H1 (cell line): Measurements from ENCODE around the gene RAB11A.

ENCODE experiments used
- GABPA ChIP-seq: IDR thresholded peaks from 2 replicates; pipeline ENCODE4 v1.6.1; 2011; ENCODE audit warnings: mild to moderate bottlenecking, low read length, moderate library complexity, borderline replicate concordance; ENCODE audit not compliant: insufficient read depth
- NRF1 ChIP-seq: IDR thresholded peaks from 2 replicates; pipeline ENCODE4 v1.6.1; 2011; ENCODE audit warnings: mild to moderate bottlenecking, low read depth, low read length, improper control_type of control experiment
- POLR2A ChIP-seq, 2 experiments: IDR thresholded peaks; 1 replicate in 1 of 2; 2 replicates in 1 of 2; pipeline ENCODE4 v1.6.1; 2011; ENCODE audit warnings: low read depth in 2 of 2, low read length in 2 of 2, mild to moderate bottlenecking in 2 of 2; ENCODE audit errors: control extremely low read depth in 1 of 2
- POLR2AphosphoS5 ChIP-seq: IDR thresholded peaks from 2 replicates; pipeline ENCODE4 v1.6.1; 2011; ENCODE audit warnings: low read depth, low read length
- YY1 ChIP-seq: IDR thresholded peaks from 2 replicates; pipeline ENCODE4 v1.6.1; 2011; ENCODE audit warnings: low read depth, mild to moderate bottlenecking, low read length
- TF ChIP-seq, protein P1 (sequence below), 3 experiments: IDR thresholded peaks; 1 replicate in 2 of 3; 2 replicates in 1 of 3; pipeline versions ENCODE4 v1.5.1 to v1.6.1; 2011; ENCODE audit warnings: low read length in 3 of 3, mild to moderate bottlenecking in 3 of 3, inconsistent platforms in 2 of 3, low read depth in 1 of 3, moderate library complexity in 1 of 3; ENCODE audit not compliant: insufficient read depth in 1 of 3; ENCODE audit errors: control extremely low read depth in 1 of 3
- TF ChIP-seq, protein P2 (sequence below): IDR thresholded peaks from 2 replicates; pipeline ENCODE4 v1.6.1; 2012; ENCODE audit warnings: low read length, inconsistent platforms
- TF ChIP-seq, protein P3 (sequence below): fragments of 300-600 bp; sonication (generic); IDR thresholded peaks from 2 replicates; pipeline ENCODE4 v1.7.1; 2012; ENCODE audit warnings: low read length, moderate library complexity, mild to moderate bottlenecking, inconsistent platforms; ENCODE audit not compliant: insufficient replicate concordance

DNA sequence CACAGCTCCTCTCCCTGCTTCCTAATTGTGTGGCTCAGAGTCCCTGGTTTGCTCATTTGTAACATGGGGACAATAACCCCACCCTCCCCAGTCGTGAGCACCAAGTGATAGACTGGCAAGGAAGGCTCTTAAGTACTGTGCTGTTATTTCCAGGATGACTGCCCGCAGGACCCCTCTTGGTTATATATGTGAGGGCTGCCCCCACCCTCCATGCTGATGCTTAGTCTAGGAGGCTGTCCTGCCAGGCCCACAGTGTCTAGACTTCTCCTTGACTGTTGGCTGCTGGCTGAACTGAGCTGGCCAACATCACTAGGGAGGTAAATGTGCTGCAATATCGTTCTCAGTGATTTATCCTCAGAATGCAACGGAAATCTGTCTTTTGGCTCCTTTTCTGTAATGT is 45.1 kb downstream of the RAB11A start:
- TF ChIP-seq, protein P1, sequence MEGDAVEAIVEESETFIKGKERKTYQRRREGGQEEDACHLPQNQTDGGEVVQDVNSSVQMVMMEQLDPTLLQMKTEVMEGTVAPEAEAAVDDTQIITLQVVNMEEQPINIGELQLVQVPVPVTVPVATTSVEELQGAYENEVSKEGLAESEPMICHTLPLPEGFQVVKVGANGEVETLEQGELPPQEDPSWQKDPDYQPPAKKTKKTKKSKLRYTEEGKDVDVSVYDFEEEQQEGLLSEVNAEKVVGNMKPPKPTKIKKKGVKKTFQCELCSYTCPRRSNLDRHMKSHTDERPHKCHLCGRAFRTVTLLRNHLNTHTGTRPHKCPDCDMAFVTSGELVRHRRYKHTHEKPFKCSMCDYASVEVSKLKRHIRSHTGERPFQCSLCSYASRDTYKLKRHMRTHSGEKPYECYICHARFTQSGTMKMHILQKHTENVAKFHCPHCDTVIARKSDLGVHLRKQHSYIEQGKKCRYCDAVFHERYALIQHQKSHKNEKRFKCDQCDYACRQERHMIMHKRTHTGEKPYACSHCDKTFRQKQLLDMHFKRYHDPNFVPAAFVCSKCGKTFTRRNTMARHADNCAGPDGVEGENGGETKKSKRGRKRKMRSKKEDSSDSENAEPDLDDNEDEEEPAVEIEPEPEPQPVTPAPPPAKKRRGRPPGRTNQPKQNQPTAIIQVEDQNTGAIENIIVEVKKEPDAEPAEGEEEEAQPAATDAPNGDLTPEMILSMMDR (IDR thresholded peaks at IDR 0.05; ENCODE audit: control extremely low read depth in 1 of 3, insufficient read depth in 1 of 3, low read depth in 1 of 3, low read length in 3 of 3): no peak
- TF ChIP-seq YY1 (no peak), POLR2A (IDR thresholded peaks at IDR 0.05; ENCODE audit: control extremely low read depth in 1 of 2, low read depth in 2 of 2, low read length in 2 of 2) (no peak), POLR2AphosphoS5 (no peak), NRF1 (no peak), GABPA (no peak)
- TF ChIP-seq, protein P2, sequence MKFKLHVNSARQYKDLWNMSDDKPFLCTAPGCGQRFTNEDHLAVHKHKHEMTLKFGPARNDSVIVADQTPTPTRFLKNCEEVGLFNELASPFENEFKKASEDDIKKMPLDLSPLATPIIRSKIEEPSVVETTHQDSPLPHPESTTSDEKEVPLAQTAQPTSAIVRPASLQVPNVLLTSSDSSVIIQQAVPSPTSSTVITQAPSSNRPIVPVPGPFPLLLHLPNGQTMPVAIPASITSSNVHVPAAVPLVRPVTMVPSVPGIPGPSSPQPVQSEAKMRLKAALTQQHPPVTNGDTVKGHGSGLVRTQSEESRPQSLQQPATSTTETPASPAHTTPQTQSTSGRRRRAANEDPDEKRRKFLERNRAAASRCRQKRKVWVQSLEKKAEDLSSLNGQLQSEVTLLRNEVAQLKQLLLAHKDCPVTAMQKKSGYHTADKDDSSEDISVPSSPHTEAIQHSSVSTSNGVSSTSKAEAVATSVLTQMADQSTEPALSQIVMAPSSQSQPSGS: no peak
- TF ChIP-seq, protein P3, sequence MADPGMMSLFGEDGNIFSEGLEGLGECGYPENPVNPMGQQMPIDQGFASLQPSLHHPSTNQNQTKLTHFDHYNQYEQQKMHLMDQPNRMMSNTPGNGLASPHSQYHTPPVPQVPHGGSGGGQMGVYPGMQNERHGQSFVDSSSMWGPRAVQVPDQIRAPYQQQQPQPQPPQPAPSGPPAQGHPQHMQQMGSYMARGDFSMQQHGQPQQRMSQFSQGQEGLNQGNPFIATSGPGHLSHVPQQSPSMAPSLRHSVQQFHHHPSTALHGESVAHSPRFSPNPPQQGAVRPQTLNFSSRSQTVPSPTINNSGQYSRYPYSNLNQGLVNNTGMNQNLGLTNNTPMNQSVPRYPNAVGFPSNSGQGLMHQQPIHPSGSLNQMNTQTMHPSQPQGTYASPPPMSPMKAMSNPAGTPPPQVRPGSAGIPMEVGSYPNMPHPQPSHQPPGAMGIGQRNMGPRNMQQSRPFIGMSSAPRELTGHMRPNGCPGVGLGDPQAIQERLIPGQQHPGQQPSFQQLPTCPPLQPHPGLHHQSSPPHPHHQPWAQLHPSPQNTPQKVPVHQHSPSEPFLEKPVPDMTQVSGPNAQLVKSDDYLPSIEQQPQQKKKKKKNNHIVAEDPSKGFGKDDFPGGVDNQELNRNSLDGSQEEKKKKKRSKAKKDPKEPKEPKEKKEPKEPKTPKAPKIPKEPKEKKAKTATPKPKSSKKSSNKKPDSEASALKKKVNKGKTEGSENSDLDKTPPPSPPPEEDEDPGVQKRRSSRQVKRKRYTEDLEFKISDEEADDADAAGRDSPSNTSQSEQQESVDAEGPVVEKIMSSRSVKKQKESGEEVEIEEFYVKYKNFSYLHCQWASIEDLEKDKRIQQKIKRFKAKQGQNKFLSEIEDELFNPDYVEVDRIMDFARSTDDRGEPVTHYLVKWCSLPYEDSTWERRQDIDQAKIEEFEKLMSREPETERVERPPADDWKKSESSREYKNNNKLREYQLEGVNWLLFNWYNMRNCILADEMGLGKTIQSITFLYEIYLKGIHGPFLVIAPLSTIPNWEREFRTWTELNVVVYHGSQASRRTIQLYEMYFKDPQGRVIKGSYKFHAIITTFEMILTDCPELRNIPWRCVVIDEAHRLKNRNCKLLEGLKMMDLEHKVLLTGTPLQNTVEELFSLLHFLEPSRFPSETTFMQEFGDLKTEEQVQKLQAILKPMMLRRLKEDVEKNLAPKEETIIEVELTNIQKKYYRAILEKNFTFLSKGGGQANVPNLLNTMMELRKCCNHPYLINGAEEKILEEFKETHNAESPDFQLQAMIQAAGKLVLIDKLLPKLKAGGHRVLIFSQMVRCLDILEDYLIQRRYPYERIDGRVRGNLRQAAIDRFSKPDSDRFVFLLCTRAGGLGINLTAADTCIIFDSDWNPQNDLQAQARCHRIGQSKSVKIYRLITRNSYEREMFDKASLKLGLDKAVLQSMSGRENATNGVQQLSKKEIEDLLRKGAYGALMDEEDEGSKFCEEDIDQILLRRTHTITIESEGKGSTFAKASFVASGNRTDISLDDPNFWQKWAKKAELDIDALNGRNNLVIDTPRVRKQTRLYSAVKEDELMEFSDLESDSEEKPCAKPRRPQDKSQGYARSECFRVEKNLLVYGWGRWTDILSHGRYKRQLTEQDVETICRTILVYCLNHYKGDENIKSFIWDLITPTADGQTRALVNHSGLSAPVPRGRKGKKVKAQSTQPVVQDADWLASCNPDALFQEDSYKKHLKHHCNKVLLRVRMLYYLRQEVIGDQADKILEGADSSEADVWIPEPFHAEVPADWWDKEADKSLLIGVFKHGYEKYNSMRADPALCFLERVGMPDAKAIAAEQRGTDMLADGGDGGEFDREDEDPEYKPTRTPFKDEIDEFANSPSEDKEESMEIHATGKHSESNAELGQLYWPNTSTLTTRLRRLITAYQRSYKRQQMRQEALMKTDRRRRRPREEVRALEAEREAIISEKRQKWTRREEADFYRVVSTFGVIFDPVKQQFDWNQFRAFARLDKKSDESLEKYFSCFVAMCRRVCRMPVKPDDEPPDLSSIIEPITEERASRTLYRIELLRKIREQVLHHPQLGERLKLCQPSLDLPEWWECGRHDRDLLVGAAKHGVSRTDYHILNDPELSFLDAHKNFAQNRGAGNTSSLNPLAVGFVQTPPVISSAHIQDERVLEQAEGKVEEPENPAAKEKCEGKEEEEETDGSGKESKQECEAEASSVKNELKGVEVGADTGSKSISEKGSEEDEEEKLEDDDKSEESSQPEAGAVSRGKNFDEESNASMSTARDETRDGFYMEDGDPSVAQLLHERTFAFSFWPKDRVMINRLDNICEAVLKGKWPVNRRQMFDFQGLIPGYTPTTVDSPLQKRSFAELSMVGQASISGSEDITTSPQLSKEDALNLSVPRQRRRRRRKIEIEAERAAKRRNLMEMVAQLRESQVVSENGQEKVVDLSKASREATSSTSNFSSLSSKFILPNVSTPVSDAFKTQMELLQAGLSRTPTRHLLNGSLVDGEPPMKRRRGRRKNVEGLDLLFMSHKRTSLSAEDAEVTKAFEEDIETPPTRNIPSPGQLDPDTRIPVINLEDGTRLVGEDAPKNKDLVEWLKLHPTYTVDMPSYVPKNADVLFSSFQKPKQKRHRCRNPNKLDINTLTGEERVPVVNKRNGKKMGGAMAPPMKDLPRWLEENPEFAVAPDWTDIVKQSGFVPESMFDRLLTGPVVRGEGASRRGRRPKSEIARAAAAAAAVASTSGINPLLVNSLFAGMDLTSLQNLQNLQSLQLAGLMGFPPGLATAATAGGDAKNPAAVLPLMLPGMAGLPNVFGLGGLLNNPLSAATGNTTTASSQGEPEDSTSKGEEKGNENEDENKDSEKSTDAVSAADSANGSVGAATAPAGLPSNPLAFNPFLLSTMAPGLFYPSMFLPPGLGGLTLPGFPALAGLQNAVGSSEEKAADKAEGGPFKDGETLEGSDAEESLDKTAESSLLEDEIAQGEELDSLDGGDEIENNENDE: no peak
